Stimulated activated CD4-positive, alpha-beta T cell treated with anti-CD3 and anti-CD28 coated beads, Interleukin-12 subunit alpha, Interleukin-12 subunit beta, amount 100 ng/mL, for 48 hours (primary cell): ENCODE measurements around the gene TMEM212.

Source experiments
- DNase-seq, 3 donors: peaks; one replicate each; pipeline ENCODE4 v3.0.0-alpha.2; 2020; ENCODE audit warnings: low read depth in 2 of 3, low spot score in 1 of 3

The TMEM212 gene

DNA sequence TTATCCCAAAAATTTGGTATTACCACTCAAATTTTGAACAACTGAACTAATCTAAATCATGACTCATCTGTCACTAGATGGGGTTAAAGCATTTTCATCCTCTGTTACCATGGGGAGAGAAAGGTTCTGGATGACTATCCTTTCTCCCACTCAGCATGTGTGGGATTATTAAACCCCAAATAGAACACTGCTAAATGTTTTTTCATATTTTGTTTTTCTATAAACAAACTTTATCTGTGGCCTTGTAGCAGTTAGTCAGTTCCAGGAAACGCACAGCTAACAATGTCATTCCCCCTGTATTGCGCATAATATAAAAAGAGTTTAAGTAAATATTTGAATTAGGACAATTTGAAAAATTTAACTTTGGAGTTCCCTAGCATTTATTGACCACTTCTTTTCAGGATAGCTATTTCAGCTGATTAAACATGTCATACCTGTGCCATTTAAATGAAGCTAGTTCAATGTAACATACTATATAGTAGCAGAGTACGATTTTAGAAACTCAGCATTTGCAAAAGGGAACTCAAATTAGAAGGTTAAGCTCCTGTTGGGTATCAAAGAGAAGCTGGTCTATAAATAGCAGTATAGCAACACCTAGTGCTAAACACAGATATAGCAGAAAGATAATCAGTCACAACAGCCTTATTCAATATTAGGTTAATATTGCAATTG, 9.2 kb upstream of the TMEM212 start:
- no peak for DNase-seq

DNA sequence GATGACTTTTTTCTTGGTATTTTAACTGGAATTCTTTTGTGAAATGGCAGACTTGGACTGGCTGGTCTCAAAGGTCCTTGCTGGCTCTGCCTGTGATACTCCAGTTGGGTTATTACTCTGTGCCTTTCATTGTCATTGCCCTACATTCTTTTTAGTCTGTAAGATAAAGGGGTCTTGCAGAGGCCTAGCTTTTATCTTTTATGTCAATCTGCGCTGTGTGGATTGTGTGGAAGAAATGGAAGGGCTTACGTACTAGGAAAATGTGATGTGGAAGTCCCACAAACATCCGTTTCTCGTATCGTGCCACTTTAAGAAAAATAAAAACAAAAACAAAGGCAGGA, 8.7 kb upstream of the TMEM212 start:
- no peak for DNase-seq

DNA sequence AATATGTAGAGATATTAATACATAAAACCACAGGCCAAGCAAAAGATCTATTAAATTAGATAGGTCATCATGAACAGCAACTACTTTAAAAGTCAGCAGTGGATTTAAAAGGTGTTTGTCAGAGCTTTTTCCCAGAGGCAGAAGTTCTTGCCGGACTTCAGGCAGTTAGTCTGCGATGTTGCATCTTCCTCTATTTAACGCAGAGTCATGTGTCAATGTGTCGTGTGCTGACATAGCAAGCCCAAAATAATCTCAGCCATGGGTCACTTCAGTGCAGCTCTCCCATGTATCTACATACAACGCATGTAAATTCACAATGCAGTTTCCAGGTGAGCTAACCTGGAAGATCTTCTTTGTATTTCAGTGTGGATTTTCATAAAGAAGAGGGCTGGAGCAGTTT, 8.0 kb upstream of the TMEM212 start:
- DNase-seq: no peak

DNA sequence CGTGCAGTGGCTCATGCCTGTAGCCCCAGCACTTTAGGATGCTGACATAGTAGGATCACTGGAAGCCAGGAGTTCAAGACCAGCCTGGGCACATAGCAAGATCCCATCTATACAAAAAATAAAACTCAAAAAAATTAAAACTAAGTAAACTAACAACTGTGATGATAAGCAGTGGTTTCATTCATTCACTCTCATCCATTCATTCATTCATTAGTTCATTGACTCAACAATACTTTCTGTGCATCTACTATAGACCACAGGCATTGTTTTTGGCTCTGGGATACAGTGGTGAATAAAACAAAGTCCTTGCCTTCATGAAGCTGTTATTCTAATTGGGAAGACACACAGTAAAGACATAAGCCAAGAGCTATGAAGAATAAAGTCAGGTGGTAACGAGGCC, 7.5 kb upstream of the TMEM212 start:
- no peak for DNase-seq

DNA sequence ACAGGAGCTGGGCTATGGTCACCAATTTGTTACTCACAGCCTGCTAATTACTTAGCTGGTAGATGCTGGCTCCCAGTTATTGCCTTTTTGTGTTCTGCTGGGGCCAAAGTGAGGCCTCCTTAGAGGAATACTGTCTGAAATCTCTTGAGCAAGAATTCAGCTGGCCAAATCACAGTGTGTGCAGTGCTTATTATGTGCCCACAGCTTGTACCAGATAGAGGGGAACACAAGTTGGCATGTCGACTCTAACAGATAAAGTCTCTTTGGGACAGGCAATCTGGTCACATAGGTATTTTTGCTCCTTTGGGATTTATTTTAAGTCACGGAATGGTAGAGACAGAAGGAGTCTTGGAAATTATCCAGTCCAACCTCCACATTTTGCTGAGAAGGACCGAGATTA, 6.3 kb upstream of the TMEM212 start:
- DNase-seq: no peak

DNA sequence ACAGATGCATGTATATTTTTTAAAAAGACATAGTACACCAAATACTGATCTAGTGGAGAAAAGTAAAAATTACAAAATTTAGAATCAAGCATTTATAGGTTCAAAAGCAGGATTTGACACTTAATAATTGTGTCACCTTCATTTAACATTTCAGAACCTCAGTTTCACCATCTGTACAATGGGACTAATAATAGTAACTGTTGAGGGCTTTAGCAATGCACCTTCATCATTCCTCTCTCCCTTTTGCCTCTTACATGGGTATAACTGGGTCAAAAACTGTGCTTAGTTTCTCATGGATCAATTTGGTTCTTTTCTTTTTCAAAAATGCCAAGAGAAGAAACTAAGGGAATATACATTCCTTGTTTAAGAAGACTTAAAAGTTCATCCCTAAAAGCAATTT, 5.5 kb upstream of the TMEM212 start:
- DNase-seq: no peak

DNA sequence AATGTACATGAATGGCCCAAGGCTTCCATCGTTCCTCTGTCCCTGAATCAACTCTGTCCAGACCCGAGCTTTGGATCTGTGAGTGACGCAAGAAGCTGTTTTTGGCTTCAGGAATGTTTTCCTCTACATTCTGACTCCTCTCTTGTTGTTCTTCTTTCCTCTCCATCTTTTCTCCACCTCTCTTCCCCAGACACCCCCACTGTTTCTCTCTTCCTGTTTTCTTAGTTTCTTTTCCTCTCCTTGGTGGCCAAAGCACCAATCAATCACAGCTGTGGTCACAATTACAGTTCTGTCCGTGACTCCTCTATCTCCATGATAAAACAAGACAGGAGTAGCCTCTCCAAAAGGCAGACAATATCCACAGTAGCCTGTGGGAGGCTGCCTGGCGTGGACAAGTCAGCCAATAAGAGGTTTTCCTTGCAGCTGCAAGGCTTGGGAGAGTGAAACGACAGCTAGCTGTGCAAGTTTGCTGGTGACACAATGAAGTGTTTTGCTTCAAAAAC, 4.9 kb upstream of the TMEM212 start:
- no peak for DNase-seq

DNA sequence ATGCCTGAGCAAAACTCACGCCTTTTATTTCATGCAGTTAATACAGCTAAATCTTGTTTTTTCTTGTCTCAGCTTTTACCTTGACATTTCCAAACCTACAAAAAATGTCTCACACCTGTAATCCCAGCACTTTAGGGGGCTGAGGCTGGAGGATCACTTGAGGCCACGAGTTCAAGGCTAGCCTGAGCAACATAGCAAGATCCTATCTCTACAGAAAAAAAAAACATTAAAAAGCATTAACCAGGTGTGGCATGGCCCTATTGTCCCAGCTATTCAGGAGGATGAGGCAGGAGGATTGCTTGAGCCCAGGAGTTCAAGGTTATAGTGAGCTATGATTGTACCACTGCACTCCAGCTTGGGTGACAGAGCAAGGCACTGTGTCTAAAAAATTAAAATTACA, 3.9 kb upstream of the TMEM212 start:
- DNase-seq: no peak

DNA sequence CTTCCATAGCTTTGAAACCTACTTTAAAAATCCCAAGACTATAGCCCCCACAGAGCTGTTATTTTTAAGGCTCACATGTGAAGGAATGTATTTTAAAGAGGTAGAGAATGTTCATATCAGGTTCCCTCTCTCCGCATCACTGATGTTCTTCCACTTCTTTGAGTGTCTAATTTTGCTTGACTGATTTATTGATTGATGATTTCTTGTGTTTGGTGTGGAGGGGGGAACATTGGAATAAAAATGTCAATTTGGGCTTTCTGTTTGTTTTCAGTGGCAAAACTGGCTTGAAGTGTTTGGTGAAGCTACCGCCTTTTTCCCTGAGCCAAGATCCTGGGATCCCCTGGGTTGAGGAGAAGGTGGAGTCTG, 2.7 kb upstream of the TMEM212 start:
- DNase-seq: no peak

DNA sequence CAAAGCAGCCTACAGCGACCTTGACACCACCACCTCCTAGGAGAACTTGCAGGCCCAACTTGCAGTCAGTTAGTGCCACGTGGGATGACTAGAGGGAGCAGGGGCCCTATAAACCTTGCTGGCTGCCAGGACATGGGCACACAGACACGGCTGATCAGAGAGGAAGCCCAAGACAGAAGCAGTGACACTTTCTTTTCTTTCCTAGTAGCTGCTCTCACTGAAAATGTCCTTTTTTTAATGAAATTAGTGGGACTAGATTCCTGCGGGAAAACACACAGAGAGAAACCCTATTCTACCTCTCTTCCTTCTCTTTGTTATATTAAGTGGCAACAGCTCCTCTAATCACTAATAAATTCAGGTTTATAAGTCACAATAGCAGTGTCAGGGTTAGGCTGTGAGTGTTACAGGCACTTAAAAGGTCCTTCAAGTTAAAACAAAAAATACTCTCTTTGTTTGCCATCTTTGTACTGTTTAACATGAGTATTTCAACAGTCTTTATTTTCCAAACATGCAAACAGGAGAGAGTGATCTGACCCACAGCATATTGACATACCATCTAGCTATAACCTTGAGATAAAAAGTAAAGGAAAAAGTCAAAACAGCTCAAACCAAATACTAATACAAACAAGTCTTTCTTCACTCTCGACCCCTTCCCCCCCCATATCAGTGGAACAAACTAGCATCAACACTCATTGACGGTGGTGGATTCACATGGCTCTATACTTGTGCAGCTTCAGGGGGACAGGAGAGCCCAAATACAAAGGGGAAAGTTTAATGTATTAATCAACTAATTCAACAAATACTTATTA, 2.1 kb upstream of the TMEM212 start:
- DNase-seq: no peak

DNA sequence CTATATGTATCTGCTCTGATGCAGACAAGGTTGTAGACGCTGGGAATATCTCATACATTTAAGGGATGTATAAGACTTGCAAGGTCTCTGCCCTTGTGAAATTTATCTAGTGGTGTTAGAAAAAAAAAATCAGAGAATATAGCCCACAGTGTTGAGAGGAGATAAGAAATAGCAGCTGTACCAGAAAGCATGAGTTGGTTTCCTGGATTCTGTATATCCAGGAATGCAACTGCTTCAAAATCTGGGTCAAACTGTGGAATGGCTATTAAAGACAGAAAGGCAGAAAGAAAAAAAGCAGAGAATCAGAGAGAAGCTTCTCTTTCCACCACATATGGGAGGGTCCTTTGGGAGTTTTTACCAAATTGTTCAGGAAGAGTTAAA, 1.5 kb upstream of the TMEM212 start:
- DNase-seq: no peak

DNA sequence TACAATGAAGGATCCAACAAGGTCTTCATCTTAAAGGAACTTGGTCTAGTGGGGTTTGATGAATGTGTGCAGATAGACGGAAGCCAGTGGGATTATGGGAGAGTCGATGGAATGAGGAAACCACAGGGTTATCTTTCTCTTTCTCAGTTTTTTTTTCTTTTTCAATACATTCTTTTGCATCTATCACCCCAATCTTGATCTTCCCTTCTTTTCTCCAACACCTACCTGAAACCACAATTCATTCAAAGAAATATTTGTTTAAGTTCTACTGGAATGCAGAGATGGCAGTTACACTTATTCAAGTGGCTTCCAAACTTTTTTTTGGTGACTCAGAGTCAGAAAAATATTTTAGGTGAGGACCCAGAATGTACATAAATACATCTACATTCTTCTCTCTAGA, 1.7 kb downstream of the TMEM212 start:
- DNase-seq: no peak

DNA sequence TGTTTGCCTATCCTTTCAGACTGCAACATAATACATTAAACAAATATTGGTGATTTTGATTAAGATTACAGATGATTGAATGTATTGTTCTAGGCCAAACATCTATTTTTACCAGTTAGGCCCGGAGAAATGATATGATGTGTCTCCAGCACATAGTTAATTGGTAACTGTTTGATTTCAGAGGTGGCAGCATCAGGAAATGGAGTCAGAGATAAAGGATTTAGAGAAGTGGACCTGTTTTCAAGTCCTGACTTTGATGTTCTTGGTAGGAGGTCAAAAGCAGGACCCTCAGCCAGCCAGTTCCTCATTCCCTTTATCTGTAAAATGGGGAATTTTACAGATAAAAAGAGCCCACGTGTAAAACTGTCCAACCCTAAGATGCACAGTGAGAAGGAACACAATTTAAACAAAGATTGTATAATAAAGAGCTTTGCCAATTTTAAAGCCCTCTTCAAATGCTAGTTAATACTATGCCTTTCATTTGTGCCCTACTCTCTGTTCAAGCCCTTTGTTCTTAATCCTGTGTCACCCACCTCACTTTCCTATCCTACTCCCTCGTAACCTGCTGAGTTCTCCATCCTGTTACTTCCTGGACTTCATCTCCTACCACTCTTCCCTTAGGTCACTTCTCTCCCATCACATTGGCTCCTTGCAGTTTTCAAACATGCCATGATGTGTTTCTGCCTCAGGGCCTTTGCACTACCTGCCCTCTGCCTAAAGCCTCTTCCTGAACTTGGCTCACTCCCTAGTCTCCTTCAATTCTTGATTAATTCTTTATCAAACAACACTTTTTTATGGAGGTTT, 2.5 kb downstream of the TMEM212 start:
- no peak for DNase-seq

DNA sequence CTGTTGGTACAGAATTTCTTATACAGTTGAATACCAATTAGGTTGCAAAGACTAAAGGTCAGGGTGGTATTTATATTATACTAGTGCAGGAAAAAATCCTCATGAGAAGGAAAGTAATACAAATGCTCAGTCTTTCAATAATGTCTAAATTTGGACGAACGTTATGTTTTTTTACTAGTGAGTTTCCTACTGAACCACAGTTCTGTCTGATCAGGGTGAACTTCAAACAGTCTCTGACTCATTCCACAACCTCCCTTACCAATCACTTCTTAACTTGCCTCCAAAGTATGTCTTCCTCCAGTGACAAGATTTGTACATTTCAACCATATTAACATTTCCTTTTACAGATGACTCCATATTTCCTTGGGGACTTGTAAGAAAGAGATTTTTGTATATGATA, 3.4 kb downstream of the TMEM212 start:
- DNase-seq: no peak

DNA sequence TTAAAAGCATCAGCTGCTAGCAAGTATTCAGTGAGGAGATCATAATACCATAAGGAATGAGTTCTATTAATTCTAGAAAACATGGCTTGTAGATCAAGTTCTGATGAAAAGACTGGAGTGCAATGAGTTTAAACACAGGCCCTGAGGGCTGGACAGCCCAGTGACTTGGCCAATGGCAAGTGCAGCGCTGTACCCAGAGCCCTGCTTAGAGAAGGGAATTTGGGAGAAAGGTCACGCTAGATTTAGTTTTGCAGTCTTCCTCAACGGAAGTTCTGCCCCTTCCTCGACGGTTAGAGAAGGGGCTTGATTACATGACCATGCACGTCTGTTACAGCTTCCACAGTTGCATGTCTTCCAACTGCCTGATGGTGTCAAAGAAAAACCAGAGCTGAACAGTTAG, 4.0 kb downstream of the TMEM212 start:
- DNase-seq: no peak

DNA sequence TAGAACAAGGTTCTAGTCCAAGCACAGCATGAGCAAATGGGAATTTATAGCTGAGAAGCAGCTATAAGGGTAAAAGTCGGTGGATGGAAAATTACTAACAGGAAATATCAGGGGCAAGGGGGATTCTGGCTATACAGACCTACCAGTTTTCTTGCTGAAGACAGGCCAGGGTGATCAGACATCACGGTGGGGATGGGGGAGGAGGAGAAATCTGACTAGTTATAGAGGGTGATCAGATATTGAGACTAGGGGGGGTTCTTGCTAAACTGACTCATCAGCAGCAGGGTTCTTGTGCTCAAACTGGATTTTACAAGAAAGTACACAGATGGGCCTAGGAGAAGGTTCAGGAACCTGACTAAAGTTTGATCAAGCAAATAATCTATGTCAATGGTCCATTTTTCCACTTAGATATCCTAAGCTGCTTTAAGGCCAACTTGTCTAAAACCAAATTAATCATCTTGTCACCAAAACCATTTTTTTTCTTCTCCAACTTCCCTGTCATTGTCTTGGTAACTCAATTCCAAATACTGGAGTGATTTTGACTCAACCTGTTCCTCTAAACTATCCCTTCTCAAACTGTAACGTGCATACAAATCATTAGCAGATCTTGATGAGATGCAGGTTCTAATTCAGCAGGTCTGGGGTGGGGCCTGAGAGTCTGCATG, 4.6 kb downstream of the TMEM212 start:
- no peak for DNase-seq

DNA sequence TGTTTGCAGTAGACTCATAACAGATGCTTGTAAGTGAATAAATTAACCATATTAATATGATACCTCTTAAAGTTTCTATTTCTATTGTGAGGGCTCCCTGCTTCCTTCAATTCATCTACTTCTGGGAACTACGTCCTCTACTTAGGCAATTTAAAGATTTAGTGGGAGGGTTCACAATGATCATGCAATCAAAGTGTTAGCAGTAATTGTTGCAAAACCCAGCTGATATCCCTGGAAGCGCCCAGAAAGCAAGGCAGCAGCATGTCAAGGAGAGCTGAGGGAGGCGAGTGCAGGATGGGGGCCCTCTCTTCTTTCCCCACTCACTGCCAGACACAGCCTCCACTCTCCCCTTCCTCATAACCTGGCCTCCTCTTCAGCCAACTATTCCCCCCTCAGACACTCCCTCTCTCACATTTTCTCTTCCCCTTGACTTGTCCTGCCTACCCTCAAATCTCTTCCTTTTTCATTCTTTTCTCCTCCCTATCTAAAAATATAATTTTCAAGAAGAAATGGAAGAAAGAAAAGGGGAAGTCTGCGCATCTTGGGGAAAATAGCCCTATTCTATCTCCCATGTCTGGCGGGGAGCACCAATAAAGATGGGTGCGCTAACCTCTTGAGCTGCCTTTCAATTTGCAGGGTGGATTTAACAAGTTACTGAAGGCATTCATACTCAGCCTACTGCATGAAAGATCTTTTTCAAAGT, 6.6 kb downstream of the TMEM212 start:
- no peak for DNase-seq

DNA sequence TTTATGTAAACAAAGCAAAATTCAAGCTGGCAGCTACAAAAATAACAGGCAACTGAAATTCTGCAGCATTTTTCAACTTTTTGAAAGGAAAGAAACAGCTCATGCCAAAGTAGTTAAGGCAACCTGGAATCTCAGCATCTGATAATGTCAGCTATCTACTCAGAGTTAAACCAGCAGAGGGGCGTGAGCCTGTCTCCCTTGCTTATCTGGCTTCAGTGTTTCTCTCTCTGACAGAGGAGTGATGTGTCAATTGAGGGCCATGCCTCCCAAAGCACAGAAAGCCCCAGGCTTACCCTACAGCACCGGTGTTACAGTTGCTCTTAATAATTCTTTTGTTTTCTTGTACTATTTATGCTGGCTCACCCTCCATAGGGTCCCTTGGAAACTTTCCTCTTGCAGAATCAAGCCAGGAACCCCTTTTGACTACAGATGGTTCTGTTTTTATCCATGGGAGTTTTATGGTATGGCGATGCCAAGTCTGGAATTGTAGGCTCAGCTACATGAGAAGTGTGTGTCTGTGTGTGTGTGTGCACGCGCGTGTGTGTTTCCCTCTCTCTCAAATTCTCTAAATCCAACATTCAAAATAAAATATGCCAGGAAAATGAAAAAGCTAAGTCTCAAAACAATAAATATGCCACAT, 7.3 kb downstream of the TMEM212 start:
- no peak for DNase-seq

DNA sequence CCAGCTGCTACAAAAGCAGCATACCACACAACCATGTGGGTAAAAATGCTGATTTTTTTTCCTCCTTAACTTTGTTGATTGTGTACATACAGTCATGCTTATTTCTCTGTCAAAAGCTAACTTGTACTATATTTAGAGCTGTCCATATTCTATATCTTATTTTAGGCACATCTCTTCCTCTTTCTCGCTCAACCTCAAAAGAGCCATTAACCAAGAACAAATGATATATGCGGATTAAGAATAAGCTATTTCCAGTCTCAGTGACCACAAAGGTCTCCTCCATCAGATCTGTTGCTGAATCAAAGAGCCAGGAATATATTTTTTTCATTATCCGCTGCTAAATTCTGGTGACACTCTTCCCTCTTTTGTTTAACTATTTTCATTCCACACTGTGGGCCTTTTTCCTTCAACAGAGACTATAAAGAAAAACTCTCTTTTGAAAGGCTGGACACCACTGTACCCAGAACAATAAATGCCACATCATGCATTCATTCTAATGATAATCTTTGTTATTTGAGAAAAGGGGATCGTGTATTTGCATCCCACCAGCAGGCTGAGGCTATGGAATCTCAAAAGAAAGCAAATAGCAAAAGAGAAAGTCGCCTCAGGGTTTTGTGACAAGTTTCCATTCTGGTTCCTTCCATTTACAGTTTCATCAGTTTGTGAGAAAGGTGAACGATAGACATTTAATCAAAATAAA, 8.0 kb downstream of the TMEM212 start:
- no peak for DNase-seq

DNA sequence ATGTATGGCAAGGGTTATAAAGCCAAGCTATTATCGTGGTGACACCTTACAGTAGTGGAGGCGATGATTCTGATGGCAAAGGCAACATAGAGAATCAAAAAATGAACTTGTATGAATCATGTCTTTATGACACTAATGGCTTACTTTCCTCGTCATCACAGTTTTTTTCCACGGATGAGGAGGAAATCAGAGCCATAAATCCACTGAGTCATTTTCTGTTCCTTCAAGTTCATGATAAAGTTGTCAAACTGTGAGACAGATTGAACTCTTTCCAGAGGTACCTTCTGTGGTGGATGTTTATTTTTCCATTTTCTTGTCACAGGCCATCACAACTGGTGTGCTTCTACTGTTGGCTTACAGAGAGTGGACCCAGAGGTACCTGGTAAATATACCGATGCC, 8.5 kb downstream of the TMEM212 start:
- no peak for DNase-seq
